Stimulated activated CD8-positive, alpha-beta memory T cell treated with anti-CD3 and anti-CD28 coated beads, Interleukin-4, amount 100 ng/mL, for 1 hour (primary cell): ENCODE measurements around the gene DNASE1L2.

Source experiments
- DNase-seq, 2 donors: peaks; one replicate each; pipeline ENCODE4 v3.0.0-alpha.2; 2020; ENCODE audit warnings: low read depth in 2 of 2, low spot score in 1 of 2

DNASE1L2 gene

GRCh38 chr16:2284797-2285576, 48.7 kb downstream of the DNASE1L2 start:
- DNase-seq: no peak

- no peak for DNase-seq
These were observed 49.5 kb downstream of the DNASE1L2 start for GRCh38 chr16:2285731-2286191.

DNA sequence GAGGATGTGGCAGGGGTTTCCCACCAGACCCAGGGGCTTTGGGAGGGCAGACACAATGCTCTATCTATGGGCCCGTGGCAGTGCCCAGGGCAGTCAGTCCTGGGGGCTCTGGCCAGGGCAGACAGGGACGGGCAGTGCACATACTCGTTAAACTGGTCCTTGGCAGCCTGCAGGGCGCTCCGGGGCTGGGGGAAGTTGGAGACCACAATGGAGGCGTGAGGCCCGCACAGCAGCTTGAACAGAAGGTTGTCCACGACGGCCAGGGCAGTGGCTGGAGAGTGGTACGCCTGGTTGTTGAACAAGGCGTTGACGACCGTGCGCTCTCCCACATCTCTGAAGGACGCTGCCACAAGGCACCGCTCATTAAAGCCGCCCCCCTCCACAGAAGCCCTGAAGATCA, 50.3 kb downstream of the DNASE1L2 start:
- DNase-seq: no peak

GRCh38 chr16:2287916-2288547, 51.8 kb downstream of the DNASE1L2 start:
- DNase-seq: no peak
